ENCODE results near the gene BHMT2.

DNA sequence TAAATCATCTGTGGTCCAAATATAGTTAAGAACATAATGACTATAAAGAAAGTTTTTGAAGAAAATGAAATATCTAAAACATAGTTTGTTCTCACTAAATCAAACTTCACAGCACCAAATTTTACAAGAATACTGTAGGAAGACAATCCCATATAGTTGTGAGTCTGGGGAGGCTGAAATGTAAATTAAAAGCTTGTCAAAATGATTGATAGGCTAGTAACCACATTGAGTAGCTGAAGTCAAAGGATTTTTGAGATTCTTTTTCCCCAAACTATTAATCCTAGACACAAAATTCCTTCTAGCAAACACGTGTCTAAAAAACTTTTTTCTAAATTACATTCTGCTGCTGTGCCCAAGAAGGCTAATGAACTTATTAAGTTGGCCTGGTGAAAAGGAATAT lies 55.0 kb downstream of the BHMT2 start:
- TF ChIP-seq, protein P1, sequence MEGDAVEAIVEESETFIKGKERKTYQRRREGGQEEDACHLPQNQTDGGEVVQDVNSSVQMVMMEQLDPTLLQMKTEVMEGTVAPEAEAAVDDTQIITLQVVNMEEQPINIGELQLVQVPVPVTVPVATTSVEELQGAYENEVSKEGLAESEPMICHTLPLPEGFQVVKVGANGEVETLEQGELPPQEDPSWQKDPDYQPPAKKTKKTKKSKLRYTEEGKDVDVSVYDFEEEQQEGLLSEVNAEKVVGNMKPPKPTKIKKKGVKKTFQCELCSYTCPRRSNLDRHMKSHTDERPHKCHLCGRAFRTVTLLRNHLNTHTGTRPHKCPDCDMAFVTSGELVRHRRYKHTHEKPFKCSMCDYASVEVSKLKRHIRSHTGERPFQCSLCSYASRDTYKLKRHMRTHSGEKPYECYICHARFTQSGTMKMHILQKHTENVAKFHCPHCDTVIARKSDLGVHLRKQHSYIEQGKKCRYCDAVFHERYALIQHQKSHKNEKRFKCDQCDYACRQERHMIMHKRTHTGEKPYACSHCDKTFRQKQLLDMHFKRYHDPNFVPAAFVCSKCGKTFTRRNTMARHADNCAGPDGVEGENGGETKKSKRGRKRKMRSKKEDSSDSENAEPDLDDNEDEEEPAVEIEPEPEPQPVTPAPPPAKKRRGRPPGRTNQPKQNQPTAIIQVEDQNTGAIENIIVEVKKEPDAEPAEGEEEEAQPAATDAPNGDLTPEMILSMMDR (conservative IDR thresholded peaks at IDR 0.05; ENCODE audit: low read depth, low read length): no peak
- TF ChIP-seq MAFK (IDR thresholded peaks at IDR 0.05; ENCODE audit: low read depth, low read length) (no peak), FOS (IDR thresholded peaks at IDR 0.05; ENCODE audit: low read depth, low read length) (no peak)

Measured in IMR-90 (cell line).